Measurements from ENCODE around the gene POU2F1. TPM values are rescaled to one million over a fixed set of nuclear protein-coding genes. Genes with fewer than 3 reads are reported as not detected.

Gene POU2F1
- total and polyA plus RNA-seq, 4 donors = 0.93 to 10.5 (median 6.5) TPM

- Histone ChIP-seq H3K4me3 (ENCODE audit: low read depth in 1 of 3, low read length in 3 of 3) (no peak overlapping the region), H3K27ac (ENCODE audit: low read depth in 1 of 2, low read length in 2 of 2) (no peak overlapping the region), H3K36me3 (ENCODE audit: control insufficient read depth in 4 of 4, insufficient read depth in 3 of 4, low read depth in 1 of 4, low read length in 3 of 4) (peaks cover 0 to 5% (median 2%) of the 10 kb centered on the region in 4 donors), H3K9ac (ENCODE audit: low read depth in 1 of 2, low read length in 2 of 2) (no peak overlapping the region), H3K9me3 (ENCODE audit: control insufficient read depth in 4 of 4, low read length in 3 of 4) (no peaks in the 10 kb centered on the region), H3K4me1 (ENCODE audit: control insufficient read depth in 4 of 4, insufficient read depth in 4 of 4, low read length in 3 of 4) (no peaks in the 10 kb centered on the region), H3K27me3 (ENCODE audit: control insufficient read depth in 4 of 4, insufficient read depth in 4 of 4, low read length in 3 of 4) (no peaks in the 10 kb centered on the region)
- no peak for TF ChIP-seq FOXA2 (IDR thresholded peaks at IDR 0.05)
- TF ChIP-seq EGR1 (IDR thresholded peaks at IDR 0.05; ENCODE audit: low read depth in 2 of 2) = no peak
- no peak for TF ChIP-seq HNF4A (conservative IDR thresholded peaks at IDR 0.05)
- no peak for TF ChIP-seq GABPA (IDR thresholded peaks at IDR 0.05 in 1 of 2, conservative IDR thresholded peaks at IDR 0.05 in 1 of 2)
- TF ChIP-seq ATF3 (IDR thresholded peaks at IDR 0.05) = no peak
- no peak for TF ChIP-seq YY1 (IDR thresholded peaks at IDR 0.05)
- TF ChIP-seq HNF4G (IDR thresholded peaks at IDR 0.05) = no peak
- no peak for TF ChIP-seq TAF1 (conservative IDR thresholded peaks at IDR 0.05)
- no peak for TF ChIP-seq ZBTB33 (IDR thresholded peaks at IDR 0.05)
- no peak for TF ChIP-seq FOXA1 (IDR thresholded peaks at IDR 0.05)
- TF ChIP-seq SP1 (IDR thresholded peaks at IDR 0.05) = no peak
- TF ChIP-seq RAD21 (IDR thresholded peaks at IDR 0.05) = no peak
- no peak for TF ChIP-seq RXRA (IDR thresholded peaks at IDR 0.05)
- TF ChIP-seq CTCF (IDR thresholded peaks at IDR 0.05; ENCODE audit: low read depth, low read length, missing input control) = no peak
- no peak for TF ChIP-seq REST (IDR thresholded peaks at IDR 0.05)
- no peak for TF ChIP-seq JUND (IDR thresholded peaks at IDR 0.05)
- TF ChIP-seq MAX (IDR thresholded peaks at IDR 0.05) = no peak
- 96% methylated on average over 15 of the region's 15 CpGs for WGBS
- no peak for DNase-seq (ENCODE audit: low spot score)
Observed at GRCh38 chr1:167423684-167424619, 203.3 kb downstream of the POU2F1 start.
